Liver (tissue), 3 donors: ENCODE results near the gene CIITA.

Experiments
- EGR1 ChIP-seq, 2 donors: IDR thresholded peaks; 2 replicates each; pipeline ENCODE4 v1.6.1; 2016 to 2018; ENCODE audit warnings: antibody characterized with exemption in 2 of 2, low read depth in 2 of 2
- FOXA1 ChIP-seq: IDR thresholded peaks from 2 replicates; pipeline ENCODE4 v1.6.1; 2016; ENCODE audit warnings: antibody characterized with exemption
- GABPA ChIP-seq, 2 donors: IDR thresholded peaks in 1 of 2; conservative IDR thresholded peaks in 1 of 2; 2 replicates each; pipeline ENCODE4 v1.6.1; 2016; ENCODE audit warnings: antibody characterized with exemption in 2 of 2, mild to moderate bottlenecking in 1 of 2, moderate library complexity in 1 of 2
- HNF4G ChIP-seq: IDR thresholded peaks from 2 replicates; pipeline ENCODE4 v1.6.1; 2016; ENCODE audit warnings: antibody characterized with exemption
- RAD21 ChIP-seq, 2 donors: IDR thresholded peaks; 2 replicates each; pipeline ENCODE4 v1.6.1; 2016; ENCODE audit warnings: antibody characterized with exemption in 2 of 2, mild to moderate bottlenecking in 2 of 2
- RXRA ChIP-seq, 2 donors: IDR thresholded peaks; 2 replicates each; pipeline ENCODE4 v1.6.1; 2017 to 2018; ENCODE audit warnings: antibody characterized with exemption in 2 of 2, mild to moderate bottlenecking in 1 of 2
- SP1 ChIP-seq: IDR thresholded peaks from 2 replicates; pipeline ENCODE4 v1.6.1; 2018; ENCODE audit warnings: antibody characterized with exemption, mild to moderate bottlenecking
- TAF1 ChIP-seq: conservative IDR thresholded peaks from 2 replicates; pipeline ENCODE4 v1.6.1; 2016; ENCODE audit warnings: antibody characterized with exemption, mild to moderate bottlenecking
- YY1 ChIP-seq: IDR thresholded peaks from 2 replicates; pipeline ENCODE4 v1.6.1; 2016; ENCODE audit warnings: antibody characterized with exemption, mild to moderate bottlenecking
- TF ChIP-seq, protein P1 (sequence below): fragments of 150-350 bp; IDR thresholded peaks from 2 replicates; pipeline ENCODE4 v1.5.1; 2017; ENCODE audit warnings: improper control_type of control experiment, low read depth, low read length; ENCODE audit not compliant: missing input control
- TF ChIP-seq, protein P2 (sequence below): IDR thresholded peaks from 2 replicates; pipeline ENCODE4 v1.6.1; 2016; ENCODE audit warnings: antibody characterized with exemption
- TF ChIP-seq, protein P3 (sequence below): IDR thresholded peaks from 2 replicates; pipeline ENCODE4 v1.6.1; 2016; ENCODE audit warnings: antibody characterized with exemption
- TF ChIP-seq, protein P4 (sequence below): IDR thresholded peaks from 2 replicates; pipeline ENCODE4 v1.6.1; 2016; ENCODE audit warnings: antibody characterized with exemption
- TF ChIP-seq, protein P5 (sequence below): IDR thresholded peaks from 2 replicates; pipeline ENCODE4 v1.6.1; 2016; ENCODE audit warnings: antibody characterized with exemption, mild to moderate bottlenecking
- donor health status: healthy.
- donor health status: healthy.

DNA sequence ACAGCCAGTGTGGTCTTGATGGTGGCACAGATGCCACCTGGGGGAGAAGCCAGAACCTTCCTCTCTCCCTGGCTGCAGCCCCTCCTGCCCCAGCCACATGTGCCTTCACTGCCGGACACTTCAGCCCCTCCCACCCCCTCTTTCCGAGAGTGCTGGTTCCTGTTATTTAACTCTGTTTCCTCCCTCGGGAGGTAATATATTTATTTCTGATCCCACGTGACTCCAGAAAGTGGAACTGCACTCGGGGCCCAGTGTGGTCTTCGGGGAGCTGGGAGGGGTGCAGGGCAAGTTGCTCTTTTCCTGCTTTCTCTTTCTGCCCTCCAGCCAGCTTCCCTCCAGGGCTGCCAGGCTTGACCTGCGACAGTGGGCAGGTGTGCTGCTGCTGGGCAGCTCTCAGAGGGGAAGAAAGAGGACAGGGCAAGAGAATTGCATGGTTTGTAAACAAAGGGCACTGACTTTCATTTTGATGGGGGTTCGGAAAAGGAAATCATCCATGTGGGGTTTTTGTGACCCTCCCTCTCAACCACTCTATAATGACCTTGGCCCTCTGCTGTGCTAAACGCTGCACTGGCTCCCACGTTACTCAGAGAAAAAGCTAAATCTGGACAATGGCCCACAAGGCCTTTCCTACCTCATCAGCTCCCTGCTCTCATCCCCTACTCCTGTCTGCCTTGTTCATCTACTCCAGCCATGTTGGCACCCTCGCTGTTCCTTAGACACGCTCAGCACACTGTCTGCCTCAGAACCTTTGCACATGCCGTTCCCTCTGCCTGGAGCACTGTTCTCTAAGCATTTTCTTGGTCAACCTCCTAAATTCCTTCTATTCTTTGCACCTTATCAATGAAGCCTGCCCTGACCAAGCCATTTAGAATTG lies 8.2 kb upstream of the CIITA start:
- TF ChIP-seq, protein P1, sequence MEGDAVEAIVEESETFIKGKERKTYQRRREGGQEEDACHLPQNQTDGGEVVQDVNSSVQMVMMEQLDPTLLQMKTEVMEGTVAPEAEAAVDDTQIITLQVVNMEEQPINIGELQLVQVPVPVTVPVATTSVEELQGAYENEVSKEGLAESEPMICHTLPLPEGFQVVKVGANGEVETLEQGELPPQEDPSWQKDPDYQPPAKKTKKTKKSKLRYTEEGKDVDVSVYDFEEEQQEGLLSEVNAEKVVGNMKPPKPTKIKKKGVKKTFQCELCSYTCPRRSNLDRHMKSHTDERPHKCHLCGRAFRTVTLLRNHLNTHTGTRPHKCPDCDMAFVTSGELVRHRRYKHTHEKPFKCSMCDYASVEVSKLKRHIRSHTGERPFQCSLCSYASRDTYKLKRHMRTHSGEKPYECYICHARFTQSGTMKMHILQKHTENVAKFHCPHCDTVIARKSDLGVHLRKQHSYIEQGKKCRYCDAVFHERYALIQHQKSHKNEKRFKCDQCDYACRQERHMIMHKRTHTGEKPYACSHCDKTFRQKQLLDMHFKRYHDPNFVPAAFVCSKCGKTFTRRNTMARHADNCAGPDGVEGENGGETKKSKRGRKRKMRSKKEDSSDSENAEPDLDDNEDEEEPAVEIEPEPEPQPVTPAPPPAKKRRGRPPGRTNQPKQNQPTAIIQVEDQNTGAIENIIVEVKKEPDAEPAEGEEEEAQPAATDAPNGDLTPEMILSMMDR: no peak
- TF ChIP-seq EGR1 (IDR thresholded peaks at IDR 0.05; ENCODE audit: low read depth in 2 of 2) (no peak), YY1 (no peak), FOXA1 (no peak), HNF4G (no peak), GABPA (IDR thresholded peaks at IDR 0.05 in 1 of 2, conservative IDR thresholded peaks at IDR 0.05 in 1 of 2) (no peak), TAF1 (no peak), SP1 (no peak), RAD21 (IDR thresholded peaks at IDR 0.05) (no peak), RXRA (IDR thresholded peaks at IDR 0.05) (no peak)
- TF ChIP-seq, protein P2, sequence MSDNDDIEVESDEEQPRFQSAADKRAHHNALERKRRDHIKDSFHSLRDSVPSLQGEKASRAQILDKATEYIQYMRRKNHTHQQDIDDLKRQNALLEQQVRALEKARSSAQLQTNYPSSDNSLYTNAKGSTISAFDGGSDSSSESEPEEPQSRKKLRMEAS: peak; percentile 36
- TF ChIP-seq, protein P3, sequence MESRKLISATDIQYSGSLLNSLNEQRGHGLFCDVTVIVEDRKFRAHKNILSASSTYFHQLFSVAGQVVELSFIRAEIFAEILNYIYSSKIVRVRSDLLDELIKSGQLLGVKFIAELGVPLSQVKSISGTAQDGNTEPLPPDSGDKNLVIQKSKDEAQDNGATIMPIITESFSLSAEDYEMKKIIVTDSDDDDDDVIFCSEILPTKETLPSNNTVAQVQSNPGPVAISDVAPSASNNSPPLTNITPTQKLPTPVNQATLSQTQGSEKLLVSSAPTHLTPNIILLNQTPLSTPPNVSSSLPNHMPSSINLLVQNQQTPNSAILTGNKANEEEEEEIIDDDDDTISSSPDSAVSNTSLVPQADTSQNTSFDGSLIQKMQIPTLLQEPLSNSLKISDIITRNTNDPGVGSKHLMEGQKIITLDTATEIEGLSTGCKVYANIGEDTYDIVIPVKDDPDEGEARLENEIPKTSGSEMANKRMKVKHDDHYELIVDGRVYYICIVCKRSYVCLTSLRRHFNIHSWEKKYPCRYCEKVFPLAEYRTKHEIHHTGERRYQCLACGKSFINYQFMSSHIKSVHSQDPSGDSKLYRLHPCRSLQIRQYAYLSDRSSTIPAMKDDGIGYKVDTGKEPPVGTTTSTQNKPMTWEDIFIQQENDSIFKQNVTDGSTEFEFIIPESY: no peak
- TF ChIP-seq, protein P4, sequence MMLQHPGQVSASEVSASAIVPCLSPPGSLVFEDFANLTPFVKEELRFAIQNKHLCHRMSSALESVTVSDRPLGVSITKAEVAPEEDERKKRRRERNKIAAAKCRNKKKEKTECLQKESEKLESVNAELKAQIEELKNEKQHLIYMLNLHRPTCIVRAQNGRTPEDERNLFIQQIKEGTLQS: no peak
- TF ChIP-seq, protein P5, sequence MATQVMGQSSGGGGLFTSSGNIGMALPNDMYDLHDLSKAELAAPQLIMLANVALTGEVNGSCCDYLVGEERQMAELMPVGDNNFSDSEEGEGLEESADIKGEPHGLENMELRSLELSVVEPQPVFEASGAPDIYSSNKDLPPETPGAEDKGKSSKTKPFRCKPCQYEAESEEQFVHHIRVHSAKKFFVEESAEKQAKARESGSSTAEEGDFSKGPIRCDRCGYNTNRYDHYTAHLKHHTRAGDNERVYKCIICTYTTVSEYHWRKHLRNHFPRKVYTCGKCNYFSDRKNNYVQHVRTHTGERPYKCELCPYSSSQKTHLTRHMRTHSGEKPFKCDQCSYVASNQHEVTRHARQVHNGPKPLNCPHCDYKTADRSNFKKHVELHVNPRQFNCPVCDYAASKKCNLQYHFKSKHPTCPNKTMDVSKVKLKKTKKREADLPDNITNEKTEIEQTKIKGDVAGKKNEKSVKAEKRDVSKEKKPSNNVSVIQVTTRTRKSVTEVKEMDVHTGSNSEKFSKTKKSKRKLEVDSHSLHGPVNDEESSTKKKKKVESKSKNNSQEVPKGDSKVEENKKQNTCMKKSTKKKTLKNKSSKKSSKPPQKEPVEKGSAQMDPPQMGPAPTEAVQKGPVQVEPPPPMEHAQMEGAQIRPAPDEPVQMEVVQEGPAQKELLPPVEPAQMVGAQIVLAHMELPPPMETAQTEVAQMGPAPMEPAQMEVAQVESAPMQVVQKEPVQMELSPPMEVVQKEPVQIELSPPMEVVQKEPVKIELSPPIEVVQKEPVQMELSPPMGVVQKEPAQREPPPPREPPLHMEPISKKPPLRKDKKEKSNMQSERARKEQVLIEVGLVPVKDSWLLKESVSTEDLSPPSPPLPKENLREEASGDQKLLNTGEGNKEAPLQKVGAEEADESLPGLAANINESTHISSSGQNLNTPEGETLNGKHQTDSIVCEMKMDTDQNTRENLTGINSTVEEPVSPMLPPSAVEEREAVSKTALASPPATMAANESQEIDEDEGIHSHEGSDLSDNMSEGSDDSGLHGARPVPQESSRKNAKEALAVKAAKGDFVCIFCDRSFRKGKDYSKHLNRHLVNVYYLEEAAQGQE: no peak
